ENCODE measurements around the gene SSTR3.

SSTR3 gene

DNA sequence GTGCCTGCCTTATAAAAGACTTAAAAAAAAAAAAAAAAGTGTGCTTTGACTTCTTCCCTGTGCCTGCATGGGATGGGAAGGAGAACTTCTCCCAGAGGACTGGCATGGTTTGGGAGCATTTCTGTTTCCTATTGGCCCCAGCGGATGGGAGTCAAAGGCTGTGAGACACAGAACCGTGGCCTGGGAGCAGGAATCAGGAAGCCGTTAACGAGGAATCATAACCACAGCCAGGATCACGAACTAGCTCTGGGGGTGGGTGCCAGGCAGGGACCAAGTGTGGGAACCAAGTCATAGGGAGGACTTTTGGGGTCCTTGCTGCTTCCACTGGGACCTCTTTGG, 24.8 kb downstream of the SSTR3 start:
- no peaks in the 10 kb centered on the region for H3K4me1 ChIP-seq (ENCODE audit: control insufficient read depth, low read length)
- no peak overlapping the region for H3K4me2 ChIP-seq (ENCODE audit: low read length)
- H3K27ac ChIP-seq (ENCODE audit: low read depth, low read length), result no peak overlapping the region

DNA sequence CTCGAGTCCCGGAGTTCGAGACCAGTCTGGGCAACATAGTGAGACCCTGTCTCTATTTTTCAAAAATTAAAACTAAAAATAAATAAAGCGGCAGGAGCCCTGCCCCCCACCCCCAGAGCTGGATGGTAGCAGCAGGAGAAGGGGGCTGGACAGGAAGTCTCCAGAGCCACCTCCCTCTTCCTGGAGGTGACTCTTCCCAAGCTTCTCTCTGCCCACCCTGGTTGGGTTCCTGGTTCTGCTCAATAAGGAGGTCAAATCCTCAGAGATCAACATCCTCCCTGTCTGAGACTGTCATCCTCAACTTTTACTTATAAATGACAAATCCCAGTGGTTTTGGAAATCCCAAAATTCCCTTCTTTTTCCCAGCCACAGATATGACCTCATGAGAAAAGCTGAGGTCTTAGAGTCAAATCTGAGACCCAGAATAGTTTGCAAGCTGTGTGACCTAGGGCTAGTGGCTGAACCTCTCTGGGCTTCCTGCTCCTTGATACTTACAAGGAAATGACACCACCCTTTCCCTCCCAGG, 25.2 kb downstream of the SSTR3 start:
- TF ChIP-seq EZH2phosphoT487 (IDR thresholded peaks at IDR 0.05; ENCODE audit: borderline replicate concordance, low read length), result no peak
- TF ChIP-seq, protein P1, sequence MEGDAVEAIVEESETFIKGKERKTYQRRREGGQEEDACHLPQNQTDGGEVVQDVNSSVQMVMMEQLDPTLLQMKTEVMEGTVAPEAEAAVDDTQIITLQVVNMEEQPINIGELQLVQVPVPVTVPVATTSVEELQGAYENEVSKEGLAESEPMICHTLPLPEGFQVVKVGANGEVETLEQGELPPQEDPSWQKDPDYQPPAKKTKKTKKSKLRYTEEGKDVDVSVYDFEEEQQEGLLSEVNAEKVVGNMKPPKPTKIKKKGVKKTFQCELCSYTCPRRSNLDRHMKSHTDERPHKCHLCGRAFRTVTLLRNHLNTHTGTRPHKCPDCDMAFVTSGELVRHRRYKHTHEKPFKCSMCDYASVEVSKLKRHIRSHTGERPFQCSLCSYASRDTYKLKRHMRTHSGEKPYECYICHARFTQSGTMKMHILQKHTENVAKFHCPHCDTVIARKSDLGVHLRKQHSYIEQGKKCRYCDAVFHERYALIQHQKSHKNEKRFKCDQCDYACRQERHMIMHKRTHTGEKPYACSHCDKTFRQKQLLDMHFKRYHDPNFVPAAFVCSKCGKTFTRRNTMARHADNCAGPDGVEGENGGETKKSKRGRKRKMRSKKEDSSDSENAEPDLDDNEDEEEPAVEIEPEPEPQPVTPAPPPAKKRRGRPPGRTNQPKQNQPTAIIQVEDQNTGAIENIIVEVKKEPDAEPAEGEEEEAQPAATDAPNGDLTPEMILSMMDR (IDR thresholded peaks at IDR 0.05; ENCODE audit: low read depth, low read length, poor library complexity, severe bottlenecking), result no peak
- H4K20me1 ChIP-seq (ENCODE audit: control insufficient read depth, insufficient read depth, low read depth, low read length), result no peaks in the 10 kb centered on the region
- H3K36me3 ChIP-seq (ENCODE audit: control insufficient read depth, low read length), result no peaks in the 10 kb centered on the region
- H3K4me3 ChIP-seq (ENCODE audit: low read length), result no peak overlapping the region
- H3K79me2 ChIP-seq (ENCODE audit: control insufficient read depth, low read length), result no peaks in the 10 kb centered on the region
- H3K4me1 ChIP-seq (ENCODE audit: control insufficient read depth, low read length), result no peaks in the 10 kb centered on the region
- no peaks in the 10 kb centered on the region for H3F3A ChIP-seq (ENCODE audit: control insufficient read depth, insufficient read depth)
- peaks cover 8% of the 10 kb centered on the region for H3K27me3 ChIP-seq (ENCODE audit: control insufficient read depth, low read length)
- H3K9me3 ChIP-seq (ENCODE audit: control insufficient read depth, insufficient read depth, low read length), result no peaks in the 10 kb centered on the region
- H3K4me2 ChIP-seq (ENCODE audit: low read length), result no peak overlapping the region
- H3K9me2 ChIP-seq (replicated peaks; ENCODE audit: control insufficient read depth, low read length), result no peaks in the 10 kb centered on the region
- no peak overlapping the region for H3K27ac ChIP-seq (ENCODE audit: low read depth, low read length)

More for the DNA sequence above, 24.8 kb downstream of the SSTR3 start:
- peaks cover 11% of the 10 kb centered on the region for H3K27me3 ChIP-seq (ENCODE audit: control insufficient read depth, low read length)
- no peak overlapping the region for H3K4me3 ChIP-seq (ENCODE audit: low read length)
- no peaks in the 10 kb centered on the region for H3F3A ChIP-seq (ENCODE audit: control insufficient read depth, insufficient read depth)
- no peaks in the 10 kb centered on the region for H3K79me2 ChIP-seq (ENCODE audit: control insufficient read depth, low read length)
- TF ChIP-seq, protein P1 (IDR thresholded peaks at IDR 0.05; ENCODE audit: low read depth, low read length, poor library complexity, severe bottlenecking), result no peak
- TF ChIP-seq EZH2phosphoT487 (IDR thresholded peaks at IDR 0.05; ENCODE audit: borderline replicate concordance, low read length), result no peak
- no peaks in the 10 kb centered on the region for H3K36me3 ChIP-seq (ENCODE audit: control insufficient read depth, low read length)
- H4K20me1 ChIP-seq (ENCODE audit: control insufficient read depth, insufficient read depth, low read depth, low read length), result no peaks in the 10 kb centered on the region
- no peaks in the 10 kb centered on the region for H3K9me3 ChIP-seq (ENCODE audit: control insufficient read depth, insufficient read depth, low read length)
- no peaks in the 10 kb centered on the region for H3K9me2 ChIP-seq (replicated peaks; ENCODE audit: control insufficient read depth, low read length)

DNA sequence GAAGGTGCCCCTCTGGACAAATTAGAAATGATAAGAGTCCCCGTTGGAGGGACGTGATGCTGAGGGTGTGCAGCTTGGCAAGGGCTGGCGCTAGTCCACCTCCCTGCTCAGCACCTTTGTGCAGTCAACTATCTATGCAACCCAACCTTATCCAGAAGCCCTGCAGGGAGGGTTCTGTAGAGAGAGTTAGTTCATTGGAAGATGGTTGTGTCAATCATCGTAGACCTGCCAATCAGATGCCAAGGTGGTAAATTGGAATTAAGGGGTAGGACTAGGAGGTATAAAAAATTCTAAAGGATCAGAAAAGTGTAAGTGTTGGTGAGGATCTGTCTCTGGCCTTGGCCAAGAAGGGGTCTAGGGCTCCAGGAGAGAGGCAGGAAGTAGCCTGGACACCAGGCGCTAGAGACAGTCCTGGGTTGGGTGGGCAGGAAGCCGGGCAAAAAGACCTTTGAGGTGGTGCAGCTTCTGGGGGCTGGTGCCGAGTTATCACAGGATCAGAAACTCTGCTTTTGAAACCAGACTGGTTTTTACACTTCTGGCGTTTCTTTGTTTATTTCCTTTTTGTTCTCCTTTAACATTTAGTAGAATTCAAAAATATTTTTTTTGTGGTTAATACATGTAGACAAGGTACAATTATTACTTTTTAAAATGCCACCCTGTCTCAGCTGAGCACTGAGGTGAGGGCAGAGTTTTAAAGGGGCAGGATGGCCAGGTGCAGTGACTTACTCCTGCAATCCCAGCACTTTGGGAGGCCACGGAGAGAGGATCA, 25.9 kb downstream of the SSTR3 start:
- H3K4me3 ChIP-seq (ENCODE audit: low read length), result no peak overlapping the region
- H3K9me2 ChIP-seq (replicated peaks; ENCODE audit: control insufficient read depth, low read length), result no peaks in the 10 kb centered on the region
- no peaks in the 10 kb centered on the region for H3K4me1 ChIP-seq (ENCODE audit: control insufficient read depth, low read length)
- TF ChIP-seq, protein P1 (IDR thresholded peaks at IDR 0.05; ENCODE audit: low read depth, low read length, poor library complexity, severe bottlenecking), result no peak
- TF ChIP-seq EZH2phosphoT487 (IDR thresholded peaks at IDR 0.05; ENCODE audit: borderline replicate concordance, low read length), result no peak
- peaks cover 7% of the 10 kb centered on the region for H3K27me3 ChIP-seq (ENCODE audit: control insufficient read depth, low read length)
- no peaks in the 10 kb centered on the region for H3K9me3 ChIP-seq (ENCODE audit: control insufficient read depth, insufficient read depth, low read length)
- no peaks in the 10 kb centered on the region for H3F3A ChIP-seq (ENCODE audit: control insufficient read depth, insufficient read depth)
- H3K79me2 ChIP-seq (ENCODE audit: control insufficient read depth, low read length), result no peaks in the 10 kb centered on the region
- no peaks in the 10 kb centered on the region for H3K36me3 ChIP-seq (ENCODE audit: control insufficient read depth, low read length)
- H4K20me1 ChIP-seq (ENCODE audit: control insufficient read depth, insufficient read depth, low read depth, low read length), result no peaks in the 10 kb centered on the region
- no peak overlapping the region for H3K4me2 ChIP-seq (ENCODE audit: low read length)
- no peak overlapping the region for H3K27ac ChIP-seq (ENCODE audit: low read depth, low read length)

Measured in DOHH2 (cell line).